ENCODE data around the gene TOP1.
"Not testable (repeated sequence)": the region's sequence is repeated elsewhere in the genome, so short reads cannot be mapped to it uniquely, and the experiment has no call there.

TOP1 gene

DNA sequence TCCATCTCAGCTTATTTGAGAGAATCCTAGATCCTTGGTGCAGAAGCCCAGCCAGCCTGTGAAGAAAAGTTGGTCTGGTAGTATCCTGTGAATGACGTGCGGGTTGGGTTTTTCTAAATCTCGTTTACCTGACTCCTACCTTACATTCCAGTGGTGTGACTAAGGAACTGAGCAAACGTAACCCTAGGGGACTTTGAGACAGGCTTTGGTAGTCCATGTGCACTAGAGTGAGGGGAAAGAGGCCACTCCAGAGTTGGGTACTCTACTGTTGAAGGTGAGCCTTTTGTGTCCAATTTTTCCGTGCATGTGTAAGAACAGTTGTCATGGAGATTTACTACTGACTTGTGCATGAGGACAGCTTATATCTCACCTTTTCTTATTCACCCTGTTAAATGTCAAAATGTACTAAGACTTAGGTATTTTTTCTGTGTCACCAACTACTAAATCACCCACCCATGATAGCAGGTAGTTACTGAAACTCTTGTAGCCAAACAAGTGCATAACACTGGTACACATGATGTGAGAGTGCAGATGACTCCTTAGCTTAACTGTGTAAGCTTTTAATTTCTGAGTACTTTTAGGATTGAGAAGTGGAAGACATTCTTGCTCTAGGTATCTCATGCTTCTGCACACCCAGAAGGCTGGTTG lies 82.4 kb downstream of the TOP1 start:
- Histone ChIP-seq H3K27me3 (no peaks in the 10 kb centered on the region), H3K4me3 (no peak overlapping the region), H3K27ac (no peak overlapping the region), H3K9me3 (no peaks in the 10 kb centered on the region), H3K4me1 (no peaks in the 10 kb centered on the region), H3K36me3 (peaks cover 52 to 64% (median 63%) of the 10 kb centered on the region in 3 donors)
- DNase-seq, result no peak
- TF ChIP-seq, protein P1, sequence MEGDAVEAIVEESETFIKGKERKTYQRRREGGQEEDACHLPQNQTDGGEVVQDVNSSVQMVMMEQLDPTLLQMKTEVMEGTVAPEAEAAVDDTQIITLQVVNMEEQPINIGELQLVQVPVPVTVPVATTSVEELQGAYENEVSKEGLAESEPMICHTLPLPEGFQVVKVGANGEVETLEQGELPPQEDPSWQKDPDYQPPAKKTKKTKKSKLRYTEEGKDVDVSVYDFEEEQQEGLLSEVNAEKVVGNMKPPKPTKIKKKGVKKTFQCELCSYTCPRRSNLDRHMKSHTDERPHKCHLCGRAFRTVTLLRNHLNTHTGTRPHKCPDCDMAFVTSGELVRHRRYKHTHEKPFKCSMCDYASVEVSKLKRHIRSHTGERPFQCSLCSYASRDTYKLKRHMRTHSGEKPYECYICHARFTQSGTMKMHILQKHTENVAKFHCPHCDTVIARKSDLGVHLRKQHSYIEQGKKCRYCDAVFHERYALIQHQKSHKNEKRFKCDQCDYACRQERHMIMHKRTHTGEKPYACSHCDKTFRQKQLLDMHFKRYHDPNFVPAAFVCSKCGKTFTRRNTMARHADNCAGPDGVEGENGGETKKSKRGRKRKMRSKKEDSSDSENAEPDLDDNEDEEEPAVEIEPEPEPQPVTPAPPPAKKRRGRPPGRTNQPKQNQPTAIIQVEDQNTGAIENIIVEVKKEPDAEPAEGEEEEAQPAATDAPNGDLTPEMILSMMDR (IDR thresholded peaks at IDR 0.05), result no peak
- intact Hi-C loops (cut with DNase I; ENCODE audit: low total_unique reads), result no loop called here

DNA sequence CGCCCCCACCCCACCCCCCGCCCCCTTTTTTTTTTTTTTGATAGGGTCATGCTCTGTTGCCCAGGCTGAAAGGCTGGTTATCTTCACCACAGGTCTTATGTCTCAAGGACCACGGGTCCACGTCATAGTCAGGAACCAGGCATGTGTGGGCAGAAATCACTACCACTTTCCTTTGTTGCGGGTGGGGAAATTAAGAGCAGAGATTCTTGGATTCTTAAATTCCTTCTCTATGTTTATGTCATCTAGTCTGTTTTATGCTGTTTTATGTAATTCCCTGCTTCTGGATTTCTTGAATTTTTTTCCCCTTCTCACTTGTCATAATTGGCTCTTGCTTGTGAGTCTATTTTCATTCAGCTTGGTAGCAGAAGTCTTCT lies 82.9 kb downstream of the TOP1 start:
- intact Hi-C loops (cut with DNase I; ENCODE audit: low total_unique reads), result no loop called here
- no peaks in the 10 kb centered on the region for H3K4me1 ChIP-seq
- H3K9me3 ChIP-seq, result no peaks in the 10 kb centered on the region
- no peak for DNase-seq
- H3K27ac ChIP-seq, result no peak overlapping the region
- peaks cover 58 to 69% (median 68%) of the 10 kb centered on the region in 3 donors for H3K36me3 ChIP-seq
- TF ChIP-seq, protein P1 (IDR thresholded peaks at IDR 0.05), result no peak
- no peaks in the 10 kb centered on the region for H3K27me3 ChIP-seq
- no peak overlapping the region for H3K4me3 ChIP-seq

DNA sequence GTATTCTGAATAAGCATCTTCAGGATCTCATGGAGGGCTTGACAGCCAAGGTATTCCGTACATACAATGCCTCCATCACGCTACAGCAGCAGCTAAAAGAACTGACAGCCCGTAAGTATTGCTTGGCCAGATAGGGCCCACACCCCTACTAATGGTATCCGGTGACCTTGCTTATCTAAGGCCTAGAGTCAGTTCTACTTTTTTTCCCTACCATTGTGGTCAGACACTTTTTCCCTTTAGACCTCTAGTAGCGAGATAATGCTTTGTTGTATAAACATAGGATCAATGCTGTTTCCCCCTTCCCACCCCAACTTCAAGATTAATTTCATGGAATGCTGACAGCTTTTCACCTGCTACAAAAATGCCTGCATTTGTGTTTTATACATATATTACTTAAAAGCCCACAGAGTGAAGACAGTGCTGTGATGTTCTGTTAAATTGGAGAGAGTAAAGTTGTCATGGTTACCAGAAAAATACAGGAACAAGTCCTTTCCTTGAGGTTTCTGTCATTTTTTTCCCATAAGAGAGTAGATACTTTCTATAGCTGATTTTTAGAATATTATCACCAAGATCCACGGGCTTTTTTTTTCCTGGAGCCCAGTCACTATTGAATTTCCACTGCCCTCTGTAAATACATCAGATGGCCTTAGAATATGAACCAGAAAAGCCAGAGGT lies 87.8 kb downstream of the TOP1 start:
- H3K9me3 ChIP-seq, result no peaks in the 10 kb centered on the region
- peaks cover 80 to 94% (median 91%) of the 10 kb centered on the region in 3 donors for H3K36me3 ChIP-seq
- no peak overlapping the region for H3K4me3 ChIP-seq
- no peaks in the 10 kb centered on the region for H3K4me1 ChIP-seq
- no peak overlapping the region for H3K27ac ChIP-seq
- H3K27me3 ChIP-seq, result no peaks in the 10 kb centered on the region
- DNase-seq, result no peak
- TF ChIP-seq, protein P1 (IDR thresholded peaks at IDR 0.05), result no peak
- intact Hi-C loops (cut with DNase I; ENCODE audit: low total_unique reads), result no loop called here

DNA sequence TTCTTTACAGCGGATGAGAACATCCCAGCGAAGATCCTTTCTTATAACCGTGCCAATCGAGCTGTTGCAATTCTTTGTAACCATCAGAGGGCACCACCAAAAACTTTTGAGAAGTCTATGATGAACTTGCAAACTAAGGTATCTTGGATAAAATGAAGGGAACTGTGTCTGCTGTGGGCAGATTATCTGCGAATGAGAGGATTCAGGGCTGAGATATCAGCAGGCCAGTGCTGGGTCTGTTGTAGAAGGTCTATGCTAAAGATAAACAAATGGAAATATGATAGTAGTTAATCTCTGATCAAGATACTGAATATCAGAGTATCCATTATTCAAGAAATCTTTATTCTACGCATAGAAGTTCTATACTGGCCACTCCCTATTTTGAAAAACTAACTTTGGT lies 89.5 kb downstream of the TOP1 start:
- H3K27me3 ChIP-seq; H3K4me1 ChIP-seq; H3K4me3 ChIP-seq; DNase-seq; H3K9me3 ChIP-seq; H3K27ac ChIP-seq; intact Hi-C loops (cut with DNase I; ENCODE audit: low total_unique reads): not testable (repeated sequence)
- H3K36me3 ChIP-seq, result peaks cover 86 to 100% (median 97%) of the 10 kb centered on the region in 3 donors

DNA sequence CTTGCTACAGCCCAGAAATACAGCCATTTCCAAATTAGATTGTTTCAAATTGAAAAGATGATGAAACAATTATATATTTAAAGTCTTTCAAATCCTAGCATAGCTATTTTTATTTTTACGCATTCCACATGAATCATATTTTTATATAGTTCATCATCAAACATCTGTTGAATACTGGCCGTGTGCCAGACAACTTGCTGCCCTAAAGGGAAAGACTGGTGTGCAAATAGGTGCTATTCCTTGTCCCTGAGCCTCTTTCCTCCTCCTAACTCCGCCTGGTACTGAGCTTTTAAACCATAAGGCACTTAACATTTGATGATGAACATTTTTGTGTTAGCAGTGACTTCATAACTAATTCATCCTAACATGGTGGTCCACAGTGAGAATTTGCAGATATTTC lies 90.0 kb downstream of the TOP1 start:
- no peak overlapping the region for H3K27ac ChIP-seq
- intact Hi-C loops (cut with DNase I; ENCODE audit: low total_unique reads), result no loop called here
- TF ChIP-seq, protein P1 (IDR thresholded peaks at IDR 0.05), result no peak
- no peak overlapping the region for H3K4me3 ChIP-seq
- peaks cover 86 to 100% (median 99%) of the 10 kb centered on the region in 3 donors for H3K36me3 ChIP-seq
- no peaks in the 10 kb centered on the region for H3K4me1 ChIP-seq
- H3K9me3 ChIP-seq, result no peaks in the 10 kb centered on the region
- no peak for DNase-seq
- no peaks in the 10 kb centered on the region for H3K27me3 ChIP-seq

Data from tibial artery (tissue), 4 donors.